GM18526 (cell line): ENCODE results near the gene ENDOV.

ENCODE experiments used
- POLR2A ChIP-seq: IDR thresholded peaks from 3 replicates; pipeline ENCODE4 v1.6.1; 2011; ENCODE audit not compliant: insufficient read length; ENCODE audit errors: extremely low read depth

ENDOV gene

DNA sequence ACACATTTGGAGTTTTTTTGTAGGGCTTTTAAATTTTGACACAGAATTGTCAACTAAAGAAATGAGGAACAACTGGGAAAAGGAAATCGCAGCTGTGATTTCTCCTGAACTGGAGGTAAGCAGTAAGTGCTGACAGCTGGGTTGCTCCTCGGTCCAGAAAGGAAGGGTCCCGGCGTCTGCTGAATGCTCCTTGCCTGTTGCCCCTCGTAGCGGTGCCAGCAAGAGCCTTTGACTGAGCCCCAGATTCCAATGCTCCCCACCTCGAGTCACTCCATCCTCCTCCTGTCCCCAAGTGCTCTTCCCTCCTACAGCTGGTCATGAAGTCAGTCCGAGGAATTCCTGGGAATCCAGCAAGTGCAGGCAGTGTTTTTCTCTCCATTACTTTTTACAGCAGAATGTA, 32.0 kb upstream of the ENDOV start:
- no peak for TF ChIP-seq POLR2A

DNA sequence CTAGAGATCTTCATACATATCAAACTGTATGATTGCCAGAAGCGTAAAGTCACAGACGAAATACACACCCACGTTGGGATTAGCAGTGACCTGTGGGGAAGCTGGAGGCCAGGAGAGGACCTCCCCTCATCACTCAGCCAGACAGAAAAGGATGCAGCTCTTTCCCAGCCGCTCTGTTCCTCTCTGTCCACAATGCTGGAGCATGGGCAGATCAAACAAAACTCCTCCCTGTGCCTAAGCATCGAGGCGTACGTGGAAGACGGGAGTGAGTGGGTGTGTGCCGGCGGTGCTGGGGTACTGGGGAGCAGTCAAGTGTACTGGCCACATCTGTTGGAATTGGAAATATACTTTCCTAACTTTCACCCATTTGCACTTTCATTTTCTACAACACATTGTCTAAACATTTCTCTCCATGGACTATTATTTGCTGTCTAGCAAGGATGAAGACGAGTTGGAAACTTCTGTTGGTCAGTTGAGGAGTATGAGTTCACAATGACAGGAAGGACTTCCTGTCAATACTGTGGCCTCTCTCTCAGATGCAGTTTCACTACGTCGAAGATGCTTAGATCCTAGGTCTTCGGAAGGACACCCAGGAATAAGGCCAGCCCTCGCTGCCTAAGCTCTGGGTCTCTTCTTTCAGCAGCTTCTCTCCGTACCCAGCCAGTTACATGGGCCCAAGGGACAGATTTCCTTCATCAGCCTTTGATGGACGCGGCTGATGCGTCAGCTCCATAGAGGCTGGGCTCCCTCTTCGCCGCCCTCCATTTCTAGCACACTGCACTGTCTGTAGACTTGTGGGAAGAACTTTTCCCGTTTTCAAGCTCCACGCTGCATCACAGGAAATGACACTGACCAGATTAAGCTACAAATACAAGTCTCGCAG, 30.6 kb upstream of the ENDOV start:
- no peak for TF ChIP-seq POLR2A

DNA sequence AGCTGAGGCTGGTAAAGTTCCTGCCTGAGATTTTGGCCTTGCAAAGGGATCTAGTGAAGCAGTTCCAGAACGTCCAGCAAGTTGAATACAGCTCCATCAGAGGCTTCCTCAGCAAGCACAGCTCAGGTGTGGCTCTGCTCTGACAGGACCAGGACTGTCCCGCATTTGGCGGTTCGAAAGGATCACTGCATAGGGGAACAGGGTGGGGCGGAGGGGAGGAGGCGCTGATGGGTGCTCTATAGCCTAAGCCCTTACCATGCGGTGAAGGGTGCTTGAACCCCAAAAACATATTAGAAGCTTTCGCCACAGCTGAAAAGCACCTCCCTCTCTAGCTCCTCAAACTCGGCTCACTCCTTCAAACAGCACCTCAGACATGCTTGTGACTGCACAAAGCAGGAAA, 29.9 kb upstream of the ENDOV start:
- TF ChIP-seq POLR2A, result no peak

DNA sequence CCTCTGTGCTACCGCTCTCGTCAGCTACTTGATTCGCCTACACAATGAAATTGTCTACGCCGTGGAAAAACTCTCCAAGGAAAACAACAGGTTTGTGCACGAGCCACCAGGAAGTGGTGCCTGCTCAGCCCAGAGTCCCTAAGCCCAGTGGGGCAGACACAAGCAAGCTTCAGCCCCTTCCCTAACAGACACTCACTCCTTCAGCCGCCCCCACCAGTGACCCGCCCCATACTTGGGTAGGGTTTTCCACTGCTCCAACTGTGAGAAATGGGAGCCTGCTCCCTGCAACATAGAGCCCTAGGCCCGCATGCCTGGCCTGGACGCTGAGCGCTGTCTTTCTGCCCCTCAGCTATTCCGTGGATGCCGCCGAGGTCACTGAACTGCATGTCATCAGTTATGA, 28.6 kb upstream of the ENDOV start:
- TF ChIP-seq POLR2A, result no peak

DNA sequence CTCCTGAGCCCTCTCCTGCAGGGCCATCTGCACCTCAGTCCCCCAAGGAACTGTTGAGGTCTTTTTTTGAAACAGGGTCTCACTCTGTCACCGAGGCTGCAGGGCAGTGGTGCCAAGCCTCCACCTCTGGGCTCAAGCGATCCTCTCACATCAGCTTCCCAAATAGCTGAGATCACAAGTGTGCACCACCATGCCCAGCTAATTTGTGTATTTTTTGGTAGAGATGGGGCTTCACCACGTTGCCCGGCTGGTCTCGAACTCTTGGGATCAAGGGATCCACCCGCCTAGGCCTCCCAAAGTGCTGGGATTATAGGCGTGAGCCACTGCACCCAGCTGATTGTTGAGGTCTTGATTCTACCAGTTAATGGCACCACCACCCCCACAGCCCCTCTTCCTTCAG, 27.9 kb upstream of the ENDOV start:
- no peak for TF ChIP-seq POLR2A

DNA sequence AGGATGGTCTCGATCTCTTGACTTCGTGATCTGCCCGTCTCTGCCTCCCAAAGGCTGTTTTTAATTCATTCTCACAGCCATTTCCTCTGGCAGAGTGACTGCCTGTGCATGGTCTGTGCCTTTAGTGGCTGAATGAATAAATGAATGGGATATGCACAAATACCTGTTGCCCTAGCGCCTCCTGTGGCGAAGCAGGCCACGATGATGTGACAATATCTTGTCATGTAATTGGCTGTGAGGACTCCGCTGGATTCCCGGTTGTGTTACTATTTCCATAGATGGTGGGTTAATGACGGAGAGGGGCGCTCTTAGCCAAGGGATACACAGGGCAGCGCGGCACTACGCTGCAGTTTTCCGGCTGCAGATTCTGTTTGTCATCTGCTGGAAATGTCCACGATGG, 26.8 kb upstream of the ENDOV start:
- no peak for TF ChIP-seq POLR2A

DNA sequence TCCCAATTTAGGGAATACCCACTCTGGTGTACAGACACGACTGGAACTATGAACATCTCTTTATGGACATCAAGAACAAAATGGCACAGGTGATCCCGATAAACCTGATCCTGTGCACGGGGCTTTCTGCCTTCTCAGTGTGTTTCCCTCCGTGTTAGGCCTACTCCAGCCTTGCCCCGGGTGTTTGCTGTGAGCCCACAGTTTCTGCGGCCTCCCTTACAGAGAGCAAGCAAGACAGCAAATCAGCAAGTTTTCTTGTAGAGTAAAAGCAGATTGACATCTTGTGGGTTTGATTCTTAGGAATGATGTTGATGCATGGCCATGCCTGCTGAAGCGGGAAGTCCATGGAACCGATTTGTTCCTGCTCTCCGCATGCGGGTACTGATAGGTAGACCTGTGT, 26.4 kb upstream of the ENDOV start:
- no peak for TF ChIP-seq POLR2A

DNA sequence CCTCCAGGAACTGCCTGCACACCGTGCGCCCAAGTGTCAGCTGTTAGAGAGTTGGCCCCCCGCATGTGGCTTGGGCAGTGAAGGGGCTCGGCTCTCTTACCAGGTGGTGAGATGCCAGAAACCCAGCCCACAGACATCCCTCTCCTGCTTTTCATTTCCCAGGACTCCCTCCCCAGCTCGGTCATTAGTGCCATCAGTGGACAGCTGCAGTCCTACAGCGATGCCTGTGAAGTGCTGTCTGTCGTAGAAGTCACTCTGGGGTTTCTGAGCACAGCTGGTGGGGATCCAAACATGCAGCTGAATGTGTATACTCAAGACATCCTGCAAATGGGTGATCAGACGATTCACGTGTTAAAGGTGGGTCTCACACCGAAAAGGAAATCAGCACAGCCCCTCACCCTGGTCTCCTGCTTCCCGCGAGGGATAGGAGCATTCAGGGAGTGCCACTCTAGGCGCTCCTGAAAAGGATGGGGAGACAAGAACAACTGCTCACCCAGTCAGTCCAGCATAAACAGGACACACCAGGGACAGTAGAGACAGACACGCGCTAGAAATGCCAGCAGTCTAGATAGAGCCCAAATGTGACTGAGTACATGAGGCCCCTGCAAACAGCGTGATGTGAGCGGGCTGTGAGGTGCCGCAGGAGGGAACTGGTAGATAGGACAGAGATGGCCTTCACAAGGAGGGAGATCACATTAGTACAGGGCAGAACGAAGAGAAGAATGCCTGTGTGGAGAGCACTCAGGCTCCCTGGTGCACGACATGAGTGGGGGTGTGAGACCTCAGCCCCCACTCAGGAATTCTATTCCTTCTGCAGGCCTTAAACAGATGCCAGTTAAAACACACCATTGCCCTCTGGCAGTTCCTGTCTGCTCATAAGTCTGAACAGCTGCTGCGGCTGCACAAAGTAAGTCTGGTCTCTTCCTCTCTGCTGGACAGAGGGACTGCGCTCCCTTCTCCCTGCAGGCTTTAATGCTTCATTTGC, 25.7 kb upstream of the ENDOV start:
- TF ChIP-seq POLR2A, result no peak

DNA sequence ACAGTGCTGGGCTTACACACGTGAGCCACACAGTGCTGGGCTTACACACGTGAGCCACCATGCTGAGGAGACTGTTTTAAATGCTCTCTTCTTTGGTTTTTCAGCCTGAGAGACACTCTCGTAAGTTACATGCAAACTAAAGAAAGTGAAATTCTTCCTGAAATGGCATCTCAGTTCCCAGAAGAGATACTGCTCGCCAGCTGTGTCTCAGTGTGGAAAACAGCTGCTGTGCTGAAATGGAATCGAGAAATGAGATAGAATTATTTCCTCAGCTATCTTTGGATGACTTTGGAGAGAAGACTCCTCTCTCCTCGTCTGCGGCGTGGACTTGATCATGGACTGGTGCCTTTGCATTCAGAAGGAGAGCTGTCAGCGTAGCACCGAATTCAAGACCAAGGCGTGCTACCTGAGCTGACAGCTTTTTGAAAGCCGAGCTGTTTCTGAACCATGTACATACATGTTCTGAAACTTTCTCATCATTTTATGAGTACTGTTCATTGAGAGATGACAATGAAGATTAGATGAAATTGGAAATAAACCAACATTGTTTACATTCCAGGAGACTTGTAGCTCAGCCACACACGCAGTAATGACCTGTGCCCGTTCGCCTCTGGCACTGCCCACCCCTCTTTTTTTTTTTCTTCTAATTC, 21.6 kb upstream of the ENDOV start:
- TF ChIP-seq POLR2A, result no peak

DNA sequence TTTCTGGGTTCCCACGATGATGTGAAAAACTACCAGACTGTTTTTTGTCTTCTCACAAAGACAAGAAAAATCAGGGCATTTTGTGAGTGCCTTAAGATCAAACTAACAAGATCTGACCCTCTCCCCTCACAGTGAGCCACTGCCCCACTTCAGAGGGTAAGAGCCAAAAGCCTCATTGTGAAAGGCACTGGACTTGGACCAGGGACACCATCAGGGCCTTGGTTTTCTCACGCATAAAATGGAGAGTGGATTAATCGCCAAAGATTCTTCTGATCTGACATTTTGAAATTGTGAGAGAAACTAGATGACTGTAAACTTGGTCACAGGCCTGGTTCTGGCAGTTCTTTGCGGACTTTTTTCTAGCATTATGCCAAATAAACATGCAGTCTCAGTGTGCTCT, 21.0 kb upstream of the ENDOV start:
- TF ChIP-seq POLR2A, result no peak

DNA sequence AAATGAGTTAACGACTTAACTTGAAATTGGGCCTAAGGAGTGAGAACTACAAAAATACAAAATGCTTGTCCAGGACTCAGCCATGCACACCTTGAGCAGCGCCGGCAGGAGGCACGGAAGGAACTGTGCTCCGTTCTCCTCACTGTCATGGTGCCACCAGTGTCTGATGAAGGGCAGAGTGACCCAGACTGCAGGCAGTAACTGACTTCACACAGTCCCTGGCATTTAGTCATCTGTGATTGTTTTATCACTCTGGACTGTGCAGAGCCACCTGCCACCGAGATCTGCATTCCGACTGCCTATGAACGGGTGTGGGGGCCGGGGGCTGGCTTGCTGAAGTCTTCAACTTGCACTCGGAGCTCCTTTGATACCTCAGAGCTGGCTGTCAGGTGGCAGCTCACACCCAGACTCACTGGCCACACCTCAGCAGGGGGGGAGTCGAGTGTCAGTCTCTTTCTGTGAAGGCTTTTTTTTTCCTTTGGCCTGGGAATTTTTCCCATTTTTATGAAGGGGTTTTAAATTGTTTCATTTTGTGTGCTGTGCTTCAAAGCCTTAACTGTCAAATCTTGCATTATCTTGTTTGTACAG, 20.2 kb upstream of the ENDOV start:
- TF ChIP-seq POLR2A, result no peak

DNA sequence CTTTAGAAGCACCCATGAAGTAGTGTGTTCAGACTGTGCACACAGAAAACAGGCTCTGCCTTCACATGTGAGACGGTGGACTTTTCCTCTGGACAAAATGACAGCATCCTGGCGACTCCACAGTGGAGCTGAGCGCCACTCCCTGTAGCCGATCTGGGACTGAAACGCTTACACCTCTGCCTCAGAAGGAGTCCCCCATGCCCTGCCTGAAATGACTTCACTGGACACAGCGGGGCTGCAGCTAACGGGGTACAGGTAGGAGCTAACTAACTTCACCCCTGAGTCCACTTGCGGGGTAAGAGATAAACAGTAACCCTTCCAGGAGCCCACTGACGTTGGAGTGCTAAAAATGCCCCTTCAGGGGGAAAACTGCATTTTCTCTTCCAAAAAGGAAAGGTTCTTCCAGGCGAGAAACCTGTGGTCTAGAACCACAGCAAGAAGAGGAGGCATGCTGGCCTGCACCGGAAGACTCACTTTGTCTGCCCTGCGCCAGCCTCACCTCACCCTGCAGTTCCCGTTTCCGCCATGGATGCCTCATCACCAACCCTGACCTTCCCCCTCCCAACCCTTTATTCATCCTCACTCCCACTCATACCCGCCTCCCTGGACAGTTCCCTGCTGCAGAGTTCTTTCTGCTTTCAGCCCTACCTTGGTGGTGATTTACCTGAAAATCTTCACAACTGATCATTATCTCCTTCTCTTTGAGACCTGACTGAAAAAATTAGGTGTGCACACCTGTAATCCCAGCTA, 19.4 kb upstream of the ENDOV start:
- TF ChIP-seq POLR2A, result no peak

DNA sequence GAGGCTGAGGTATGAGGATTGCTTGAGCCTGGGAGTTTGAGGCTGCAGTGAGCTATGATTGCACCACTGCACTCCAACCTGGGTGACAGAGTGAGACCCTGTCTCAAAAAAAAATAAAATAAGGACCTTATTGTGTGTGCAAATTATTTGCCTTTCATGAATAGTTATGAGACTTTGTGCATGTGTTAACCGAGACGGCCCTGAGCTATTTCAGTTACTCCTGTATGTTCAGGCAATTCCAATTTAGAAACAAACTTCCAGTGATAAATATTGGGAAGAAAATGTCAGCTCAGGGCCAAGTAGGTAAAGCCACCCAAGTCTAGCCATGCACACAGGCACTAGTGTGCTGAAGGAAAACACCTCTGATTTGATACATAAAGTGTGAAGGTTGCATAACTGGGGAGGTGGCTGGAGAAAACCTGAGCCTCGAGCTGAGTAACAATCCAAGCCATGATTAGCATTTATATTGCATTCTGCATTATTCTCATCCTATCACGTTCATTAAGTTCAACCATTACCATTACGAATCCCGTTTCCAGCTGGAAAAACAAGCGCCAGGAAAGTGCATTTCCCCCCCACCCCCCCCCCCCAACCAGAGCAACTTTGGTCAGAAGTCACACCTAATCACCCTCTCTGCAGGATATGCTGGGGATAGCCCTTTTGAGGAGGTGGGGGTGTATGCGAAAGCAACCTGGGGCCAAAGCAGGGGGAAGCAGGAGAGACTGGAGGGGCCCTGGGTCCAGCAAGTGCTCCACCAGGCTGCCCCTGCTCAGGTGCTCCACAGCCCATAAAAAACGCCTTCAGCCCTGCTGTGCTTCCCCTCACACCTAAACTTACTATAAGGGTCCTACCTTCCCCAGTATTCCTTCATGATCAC, 18.6 kb upstream of the ENDOV start:
- TF ChIP-seq POLR2A, result no peak

DNA sequence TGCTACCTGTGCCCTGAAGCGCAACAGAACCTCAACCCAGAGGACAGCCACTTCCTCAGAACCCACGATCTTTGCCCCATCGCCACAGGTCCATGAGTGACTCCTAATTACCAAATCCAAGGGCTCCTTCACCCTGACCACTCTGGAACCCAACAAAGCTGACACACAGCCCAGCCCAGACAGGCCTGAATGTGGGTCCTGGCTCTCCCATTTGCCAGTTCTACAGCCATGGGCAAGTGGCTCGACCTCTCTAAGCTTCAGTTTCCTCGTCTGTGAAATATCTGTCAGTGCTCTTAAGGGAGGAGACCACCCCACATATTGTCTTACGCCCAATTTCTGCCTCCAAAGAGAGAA, 18.0 kb upstream of the ENDOV start:
- no peak for TF ChIP-seq POLR2A
